ENCODE data around the gene G6PC3. TPM values are rescaled to one million over a fixed set of nuclear protein-coding genes. Genes with fewer than 3 reads are reported as not detected.
A peak's percentile ranks its signal among the peaks of the same experiment; 100 is the strongest.

The G6PC3 gene
- total RNA-seq, 1 donor from 2014 or later, result 113 TPM

- Mint-ChIP-seq H3K4me3 (ENCODE audit: unreplicated experiment) (no peak overlapping the region), H3K9me3 (ENCODE audit: unreplicated experiment) (no peaks in the 10 kb centered on the region), H3K4me1 (ENCODE audit: unreplicated experiment) (peaks cover 17% of the 10 kb centered on the region), H3K36me3 (ENCODE audit: low read depth, unreplicated experiment) (peaks cover 21% of the 10 kb centered on the region), H3K27me3 (ENCODE audit: unreplicated experiment) (peaks cover 21% of the 10 kb centered on the region), H3K27ac (ENCODE audit: unreplicated experiment) (no peak overlapping the region)
- TF ChIP-seq CTCF (IDR thresholded peaks at IDR 0.05; ENCODE audit: unreplicated experiment), result no peak
- DNase-seq (ENCODE audit: low spot score), result peak; percentile 42
These were observed 12.8 kb downstream of the G6PC3 start for GRCh38 chr17:44083250-44083849.

DNA sequence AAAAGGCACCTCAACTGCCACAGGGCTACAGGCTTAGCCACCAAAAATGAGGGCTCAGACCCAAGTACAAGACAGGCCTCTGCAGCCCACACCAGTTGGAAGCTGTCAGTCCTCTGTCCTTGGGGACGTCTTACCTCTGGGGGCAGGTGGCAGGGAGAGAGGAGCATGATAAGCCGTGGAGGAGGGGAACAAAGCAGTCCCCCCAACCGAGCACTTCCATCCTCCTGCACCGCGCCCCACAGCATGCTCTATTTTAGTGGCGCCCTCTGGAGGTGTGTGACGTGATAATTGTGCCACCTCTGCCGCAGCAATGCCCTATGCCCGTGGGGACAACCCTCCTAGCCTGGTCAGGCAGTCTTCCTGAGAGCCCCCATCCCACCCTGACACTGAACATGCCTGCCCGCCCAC is 13.6 kb downstream of the G6PC3 start:
- H3K4me1 Mint-ChIP-seq (ENCODE audit: unreplicated experiment), result peaks cover 17% of the 10 kb centered on the region

GRCh38 chr17:44084921-44085320 is 14.4 kb downstream of the G6PC3 start:
- H3K27ac Mint-ChIP-seq (ENCODE audit: unreplicated experiment), result peak overlapping the region; percentile 75
- no peaks in the 10 kb centered on the region for H3K9me3 Mint-ChIP-seq (ENCODE audit: unreplicated experiment)
- H3K36me3 Mint-ChIP-seq (ENCODE audit: low read depth, unreplicated experiment), result peaks cover 20% of the 10 kb centered on the region
- H3K4me3 Mint-ChIP-seq (ENCODE audit: unreplicated experiment), result peak overlapping the region; percentile 21
- peaks cover 21% of the 10 kb centered on the region for H3K27me3 Mint-ChIP-seq (ENCODE audit: unreplicated experiment)
- DNase-seq (ENCODE audit: low spot score), result no peak
- no peak for TF ChIP-seq CTCF (IDR thresholded peaks at IDR 0.05; ENCODE audit: unreplicated experiment)
- peaks cover 17% of the 10 kb centered on the region for H3K4me1 Mint-ChIP-seq (ENCODE audit: unreplicated experiment)

More for the DNA sequence above, 13.6 kb downstream of the G6PC3 start:
- peaks cover 23% of the 10 kb centered on the region for H3K36me3 Mint-ChIP-seq (ENCODE audit: low read depth, unreplicated experiment)
- peak; percentile 45 for TF ChIP-seq CTCF (IDR thresholded peaks at IDR 0.05; ENCODE audit: unreplicated experiment)
- no peak overlapping the region for H3K27ac Mint-ChIP-seq (ENCODE audit: unreplicated experiment)
- peak; percentile 48 for DNase-seq (ENCODE audit: low spot score)
- no peak overlapping the region for H3K4me3 Mint-ChIP-seq (ENCODE audit: unreplicated experiment)
- no peaks in the 10 kb centered on the region for H3K9me3 Mint-ChIP-seq (ENCODE audit: unreplicated experiment)
- H3K27me3 Mint-ChIP-seq (ENCODE audit: unreplicated experiment), result peaks cover 24% of the 10 kb centered on the region

DNA sequence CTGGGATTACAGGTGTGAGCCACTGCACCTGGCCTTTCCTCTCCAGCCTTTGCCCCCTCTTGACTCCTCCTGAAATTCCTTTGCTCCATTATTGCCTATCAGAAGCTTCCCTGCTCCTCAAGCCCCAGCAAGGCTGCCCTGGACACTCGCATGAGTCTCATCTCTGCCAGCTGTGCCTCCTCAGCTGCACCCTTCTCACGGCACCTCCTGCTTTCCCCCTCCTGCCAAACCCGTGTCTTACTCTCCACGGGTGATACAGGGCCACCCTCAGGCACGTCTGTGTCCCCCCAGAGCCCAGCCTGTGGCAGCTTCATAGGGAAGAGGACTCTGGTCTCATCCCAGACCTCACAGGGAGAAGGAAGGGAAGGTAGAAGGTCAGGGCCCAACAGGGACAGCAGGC is 15.4 kb downstream of the G6PC3 start:
- no peak overlapping the region for H3K4me3 Mint-ChIP-seq (ENCODE audit: unreplicated experiment)

More for the DNA sequence above, 15.4 kb downstream of the G6PC3 start:
- Mint-ChIP-seq H3K9me3 (ENCODE audit: unreplicated experiment) (no peaks in the 10 kb centered on the region), H3K27me3 (ENCODE audit: unreplicated experiment) (peaks cover 17% of the 10 kb centered on the region), H3K27ac (ENCODE audit: unreplicated experiment) (peak overlapping the region; percentile 74), H3K36me3 (ENCODE audit: low read depth, unreplicated experiment) (peaks cover 18% of the 10 kb centered on the region), H3K4me1 (ENCODE audit: unreplicated experiment) (peaks cover 17% of the 10 kb centered on the region)
- TF ChIP-seq CTCF (IDR thresholded peaks at IDR 0.05; ENCODE audit: unreplicated experiment), result no peak
- DNase-seq (ENCODE audit: low spot score), result no peak

Data from endothelial cell (in vitro differentiated cells).